Upper lobe of left lung (tissue), 4 donors: Measurements from ENCODE around the gene MRC2.

Experiments
- CTCF ChIP-seq, 6 experiments: fragments of 450-650 bp in 4 of 6; fragments of 200-600 bp in 2 of 6; sonication (generic) in 2 of 6; IDR thresholded peaks; one replicate each; pipeline ENCODE4 v1.5.1; 2016 to 2019; ENCODE audit warnings: antibody characterized with exemption in 6 of 6
- POLR2A ChIP-seq, 4 donors: fragments of 450-650 bp; IDR thresholded peaks; one replicate each; pipeline ENCODE4 v1.5.1; 2016 to 2017; ENCODE audit warnings: antibody characterized with exemption in 4 of 4, mild to moderate bottlenecking in 2 of 4

- TF ChIP-seq POLR2A (IDR thresholded peaks at IDR 0.05) (no peak), CTCF (IDR thresholded peaks at IDR 0.05) (no peak)
Measured at GRCh38 chr17:62597920-62598319, 29.6 kb upstream of the MRC2 start.
